ENCODE results near the gene SYT6. TPM values are rescaled to one million over a fixed set of nuclear protein-coding genes. Genes with fewer than 3 reads are reported as not detected.

Gene SYT6
- total RNA-seq, result not detected in 2 replicates

- DNase-seq (ENCODE audit: low read depth in 2 of 2), result no peak
Observed at GRCh38 chr1:114153261-114154145, at the start of gene SYT6. TSS of gene SYT6 (minus strand) at chr1:114153869. CDS start at chr1:114153772, 97 bp downstream.

GRCh38 chr1:114201486-114201885 is 47.8 kb upstream of the SYT6 start:
- no peak for DNase-seq (ENCODE audit: low read depth in 2 of 2)

- no peak for DNase-seq (ENCODE audit: low read depth in 2 of 2)
Observed at GRCh38 chr1:114199017-114199594, 45.4 kb upstream of the SYT6 start.

GRCh38 chr1:114196992-114197907 is 43.6 kb upstream of the SYT6 start:
- no peak for DNase-seq (ENCODE audit: low read depth in 2 of 2)

- DNase-seq (ENCODE audit: low read depth in 2 of 2), result no peak
Observed at GRCh38 chr1:114195819-114196218, 42.1 kb upstream of the SYT6 start.

- DNase-seq (ENCODE audit: low read depth in 2 of 2), result no peak
Observed at GRCh38 chr1:114192328-114192727, 38.7 kb upstream of the SYT6 start.

- no peak for DNase-seq (ENCODE audit: low read depth in 2 of 2)
Observed at GRCh38 chr1:114189398-114189797, 35.7 kb upstream of the SYT6 start.

- DNase-seq (ENCODE audit: low read depth in 2 of 2), result no peak
Observed at GRCh38 chr1:114181356-114181755, 27.7 kb upstream of the SYT6 start.

GRCh38 chr1:114180742-114181141 is 27.1 kb upstream of the SYT6 start:
- DNase-seq (ENCODE audit: low read depth in 2 of 2), result no peak

GRCh38 chr1:114178936-114179335 is 25.3 kb upstream of the SYT6 start:
- DNase-seq (ENCODE audit: low read depth in 2 of 2), result no peak

- DNase-seq (ENCODE audit: low read depth in 2 of 2), result no peak
Observed at GRCh38 chr1:114177282-114177681, 23.6 kb upstream of the SYT6 start.

GRCh38 chr1:114176366-114176765 is 22.7 kb upstream of the SYT6 start:
- DNase-seq (ENCODE audit: low read depth in 2 of 2), result no peak

GRCh38 chr1:114173680-114174079 is 20.0 kb upstream of the SYT6 start:
- DNase-seq (ENCODE audit: low read depth in 2 of 2), result no peak

GRCh38 chr1:114169509-114169908 is 15.8 kb upstream of the SYT6 start:
- no peak for DNase-seq (ENCODE audit: low read depth in 2 of 2)

GRCh38 chr1:114167226-114167625 is 13.6 kb upstream of the SYT6 start:
- DNase-seq (ENCODE audit: low read depth in 2 of 2), result no peak

GRCh38 chr1:114164840-114165543 is 11.3 kb upstream of the SYT6 start:
- no peak for DNase-seq (ENCODE audit: low read depth in 2 of 2)

GRCh38 chr1:114159941-114160340 is 6.3 kb upstream of the SYT6 start:
- no peak for DNase-seq (ENCODE audit: low read depth in 2 of 2)

GRCh38 chr1:114157275-114157660 is 3.6 kb upstream of the SYT6 start:
- DNase-seq (ENCODE audit: low read depth in 2 of 2), result no peak

- DNase-seq (ENCODE audit: low read depth in 2 of 2), result no peak
Observed at GRCh38 chr1:114156538-114157274, 3.0 kb upstream of the SYT6 start.

GRCh38 chr1:114155706-114156105 is 2.0 kb upstream of the SYT6 start:
- no peak for DNase-seq (ENCODE audit: low read depth in 2 of 2)

GRCh38 chr1:114154963-114155322 is 1.3 kb upstream of the SYT6 start:
- DNase-seq (ENCODE audit: low read depth in 2 of 2), result peak; percentile 12 to 49

Measured in lung microvascular endothelial cell (primary cell).